Daoy (cell line): ENCODE results near the gene BRAF. TPM values are rescaled to one million over a fixed set of nuclear protein-coding genes. Genes with fewer than 3 reads are reported as not detected.
"Not testable (repeated sequence)": the region's sequence is repeated elsewhere in the genome, so short reads cannot be mapped to it uniquely, and the experiment has no call there.

Experiments
- DNase-seq: peaks from one replicate; pipeline ENCODE4 v3.0.0-alpha.2; 2015; ENCODE audit warnings: low read depth
- total RNA-seq: library from RNA; depleted of rRNA; stranded (reverse); fragments of >200 nt; shearing (Covaris generic); gene quantifications from 2 replicates; pipeline ENCODE4 v1.2.3, GENCODE V29; 2014

Gene BRAF
- total RNA-seq, 1 experiment from 2014 or later: 5.1 TPM

DNA sequence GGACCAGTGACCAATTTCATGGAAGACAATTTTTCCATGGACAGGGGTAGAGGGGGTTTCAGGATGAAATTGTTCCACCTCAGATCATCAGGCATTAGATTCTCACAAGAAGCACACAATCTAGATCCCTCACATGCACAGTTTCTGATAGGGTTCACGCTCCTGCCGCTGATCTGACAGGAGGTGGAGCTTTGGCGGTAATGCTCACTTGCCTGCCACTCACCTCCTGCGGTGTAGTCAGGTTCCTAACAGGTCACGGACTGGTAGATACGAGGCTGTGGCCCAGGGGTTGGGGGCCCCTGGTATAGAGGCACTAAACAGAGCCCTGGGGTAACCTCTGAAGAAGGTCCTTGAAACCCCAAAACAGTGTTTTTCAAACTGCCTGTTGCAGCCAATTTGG is 6.5 kb downstream of the BRAF start:
- DNase-seq: no peak

DNA sequence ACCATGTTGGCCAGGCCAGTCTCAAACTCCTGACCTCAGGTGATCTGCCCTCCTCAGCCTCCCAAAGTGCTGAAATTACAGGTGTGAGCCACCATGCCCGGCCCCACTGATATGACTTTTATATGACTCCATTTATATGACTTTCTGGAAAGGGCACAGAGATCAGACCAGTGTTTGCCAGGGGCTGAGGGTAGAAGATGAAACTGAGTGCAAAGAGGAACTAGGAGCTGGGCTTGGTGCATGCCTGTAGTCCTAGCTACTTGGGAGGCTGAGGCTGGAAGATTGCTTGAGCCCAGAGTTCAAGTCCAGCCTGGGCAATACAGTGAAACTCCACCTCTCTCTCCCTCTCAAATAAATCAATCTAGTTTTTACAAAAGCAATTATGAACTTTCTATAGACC is 7.5 kb downstream of the BRAF start:
- no peak for DNase-seq

DNA sequence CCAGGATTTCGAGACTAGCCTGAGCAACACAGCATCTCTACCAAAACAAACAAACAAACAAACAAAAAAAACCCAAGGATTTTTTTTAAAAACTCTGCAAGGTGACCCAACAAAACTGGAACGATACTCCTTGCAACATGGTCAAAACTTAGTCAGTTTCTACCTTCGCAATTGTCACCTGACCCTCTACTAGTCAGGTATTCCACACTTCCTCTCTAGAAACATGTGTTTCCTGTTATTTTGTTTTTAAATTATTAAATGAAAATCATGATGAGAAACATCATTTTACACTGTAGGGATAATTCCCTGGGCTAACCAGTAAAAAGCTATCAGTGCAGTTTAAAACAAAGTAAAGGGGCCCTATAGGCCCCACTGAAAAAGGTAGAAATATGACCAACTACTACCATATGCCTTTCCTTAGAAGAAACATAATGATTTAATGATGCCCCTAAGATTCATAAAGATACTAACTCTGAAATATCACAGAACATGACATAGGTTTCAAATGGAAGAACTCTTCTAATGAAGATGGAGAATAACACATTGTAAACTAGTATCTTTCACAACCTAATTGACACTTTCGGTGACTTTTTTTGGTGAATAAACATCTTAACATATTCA is 8.7 kb downstream of the BRAF start:
- no peak for DNase-seq

DNA sequence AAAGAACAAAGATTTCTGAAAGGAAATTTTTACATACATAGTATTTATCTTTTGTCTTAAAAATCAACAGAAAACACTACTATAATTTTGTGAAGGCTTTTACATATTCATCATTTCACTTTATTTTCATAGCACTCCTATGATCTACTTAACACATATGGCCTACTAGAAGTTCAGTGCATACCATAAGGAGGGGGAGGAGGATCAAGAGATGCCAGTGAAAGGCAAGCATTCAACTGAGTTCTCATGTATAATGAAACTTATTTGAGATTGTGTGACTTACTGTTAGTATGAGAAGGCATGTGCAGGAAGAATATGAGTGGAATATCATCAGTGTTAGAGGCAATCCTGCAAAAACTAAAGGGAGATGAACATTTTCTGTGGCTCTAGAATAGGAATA is 10.6 kb downstream of the BRAF start:
- no peak for DNase-seq

DNA sequence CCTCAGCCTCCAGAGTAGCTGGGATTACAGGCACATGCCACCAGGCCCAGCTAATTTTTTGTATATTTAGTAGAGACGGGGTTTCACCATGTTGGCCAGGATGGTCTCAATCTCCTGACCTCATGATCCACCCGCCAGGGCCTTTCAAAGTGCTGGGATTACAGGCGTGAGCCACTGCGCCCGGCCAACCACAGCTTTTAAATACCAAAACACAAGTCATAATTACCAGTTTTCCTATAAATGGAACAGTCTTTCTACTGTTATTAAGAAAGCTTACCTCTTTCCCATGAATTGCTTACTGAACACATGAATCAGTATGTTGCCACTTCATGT is 11.2 kb downstream of the BRAF start:
- DNase-seq: not testable (repeated sequence)

DNA sequence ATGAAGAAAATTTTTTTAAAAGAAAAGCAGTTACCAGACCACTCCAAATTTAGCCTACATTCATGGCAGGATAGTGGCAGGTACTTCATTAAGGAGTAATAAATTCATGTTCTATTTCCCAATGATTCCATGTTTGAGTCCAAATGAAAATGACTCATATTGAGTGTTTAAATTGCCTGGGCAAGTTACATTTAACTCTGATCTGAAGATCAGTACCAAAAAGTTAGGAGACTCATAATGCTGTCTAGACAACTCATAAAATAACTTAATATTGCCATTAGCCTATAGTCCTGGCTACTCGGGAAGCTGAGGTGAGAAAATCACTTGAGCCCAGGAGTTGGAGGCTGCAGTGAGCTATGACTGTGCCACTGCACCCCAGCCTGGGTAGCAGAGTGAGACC is 13.0 kb downstream of the BRAF start:
- no peak for DNase-seq

DNA sequence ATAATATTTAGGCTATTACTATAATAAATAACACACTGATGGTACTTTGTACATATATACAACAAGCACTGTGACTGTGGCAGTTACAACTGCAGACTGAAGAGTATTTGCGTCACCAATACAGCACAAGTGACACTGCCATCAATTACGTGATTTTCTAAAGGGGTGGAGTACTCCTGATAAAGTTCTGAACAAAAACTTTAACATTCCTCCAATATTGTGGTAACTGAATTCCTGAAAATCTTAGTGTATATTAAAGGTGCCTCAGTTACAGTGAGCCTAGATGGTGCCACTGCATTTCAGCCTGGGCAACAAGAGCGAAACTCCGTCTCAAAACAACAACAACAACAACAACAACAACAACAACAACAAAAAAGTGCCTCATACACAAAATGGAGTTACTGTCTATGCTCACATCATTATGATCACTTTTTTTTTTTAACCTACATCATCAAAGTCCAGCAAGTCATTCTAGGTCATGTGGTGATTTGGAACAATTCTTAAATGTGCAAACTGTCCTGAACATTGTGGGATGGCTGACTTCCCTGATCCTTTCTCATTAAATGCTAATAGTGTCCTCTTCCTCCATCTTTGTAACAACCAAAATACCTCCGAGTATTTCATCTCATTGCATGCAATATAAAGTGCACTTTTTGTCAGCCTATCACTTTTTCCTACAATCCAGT is 15.1 kb downstream of the BRAF start:
- no peak for DNase-seq

DNA sequence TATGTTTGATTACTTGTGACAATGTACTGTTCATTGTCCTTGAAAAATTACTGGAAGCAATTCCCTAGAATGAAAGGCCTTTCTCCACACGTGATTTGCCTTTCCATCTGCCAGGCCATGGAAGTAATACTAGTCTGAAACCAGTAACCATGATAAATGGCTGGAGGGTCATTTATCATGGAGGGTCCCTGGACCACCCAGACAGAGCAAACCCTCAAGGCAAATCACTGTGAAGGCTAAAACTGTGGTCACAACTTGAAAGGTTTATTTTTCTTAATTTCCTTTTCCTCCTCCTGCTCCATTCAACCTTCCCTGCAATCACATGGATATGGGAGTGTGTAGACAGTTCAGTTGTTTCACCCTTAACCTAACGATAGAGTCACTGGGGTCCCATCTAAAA is 16.4 kb downstream of the BRAF start:
- DNase-seq: no peak

DNA sequence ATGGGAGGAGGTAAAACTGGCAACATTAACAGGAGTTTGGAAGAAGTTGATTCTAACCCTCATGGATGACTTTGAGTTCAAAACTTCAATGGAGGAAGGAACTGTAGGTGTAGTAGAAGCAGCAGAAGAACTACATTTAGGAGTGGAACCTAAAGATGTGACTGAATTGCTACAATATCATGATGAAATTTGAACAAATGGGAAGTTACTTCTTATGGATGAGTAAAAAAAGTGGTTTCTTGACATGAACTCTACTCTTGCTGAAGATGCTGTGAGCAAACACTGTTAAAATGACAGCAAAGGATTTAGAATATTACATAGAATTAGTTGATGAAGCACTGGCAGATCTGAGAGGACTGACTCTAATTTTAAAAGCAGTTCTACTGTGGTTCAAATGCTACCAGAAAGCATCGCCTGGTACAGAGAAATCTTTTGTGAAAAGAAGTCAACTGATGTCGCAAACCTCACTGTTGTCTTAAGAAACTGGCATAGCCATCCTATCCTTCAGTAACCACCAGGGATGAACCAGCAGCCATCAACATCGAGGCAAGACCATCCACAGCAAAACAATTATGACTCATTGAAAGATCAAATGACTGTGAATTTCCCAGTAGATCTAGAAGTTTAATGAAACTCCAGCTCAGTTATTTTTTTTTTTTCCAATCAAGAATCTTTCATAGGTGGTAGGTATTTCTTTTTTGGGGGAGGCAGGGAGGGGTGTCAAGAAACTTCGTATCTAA is 20.8 kb downstream of the BRAF start:
- DNase-seq: peak; percentile 11

DNA sequence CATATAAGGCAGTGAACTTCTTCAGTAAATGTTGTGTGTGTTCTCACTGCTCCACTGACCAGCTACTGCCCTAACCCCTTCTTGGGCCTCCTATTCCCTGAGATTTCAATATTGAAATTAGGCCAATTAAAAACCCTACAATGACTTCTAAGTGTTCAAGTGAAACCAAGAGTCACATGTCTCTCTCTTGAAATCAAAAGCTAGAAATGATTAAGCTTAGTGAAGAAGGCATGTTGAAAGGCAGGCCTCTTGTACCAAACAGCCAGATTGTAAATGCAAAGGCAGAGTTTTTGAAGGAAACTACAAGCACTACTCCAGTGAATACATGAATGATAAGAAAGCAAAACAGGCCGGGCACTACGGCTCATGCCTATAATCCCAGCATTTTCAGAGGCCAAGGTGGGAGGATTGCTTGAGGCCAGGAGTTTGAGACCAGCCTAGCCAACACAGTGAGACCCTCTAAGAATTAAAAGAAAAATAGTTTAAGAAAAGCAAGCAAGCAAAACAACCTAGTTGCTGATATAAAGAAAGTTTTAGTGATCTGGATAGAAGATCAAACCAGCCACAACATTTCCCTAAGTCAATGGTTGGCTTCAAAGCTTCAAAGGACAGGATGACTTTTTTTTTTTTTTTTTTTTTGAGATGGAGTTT is 22.3 kb downstream of the BRAF start:
- no peak for DNase-seq

DNA sequence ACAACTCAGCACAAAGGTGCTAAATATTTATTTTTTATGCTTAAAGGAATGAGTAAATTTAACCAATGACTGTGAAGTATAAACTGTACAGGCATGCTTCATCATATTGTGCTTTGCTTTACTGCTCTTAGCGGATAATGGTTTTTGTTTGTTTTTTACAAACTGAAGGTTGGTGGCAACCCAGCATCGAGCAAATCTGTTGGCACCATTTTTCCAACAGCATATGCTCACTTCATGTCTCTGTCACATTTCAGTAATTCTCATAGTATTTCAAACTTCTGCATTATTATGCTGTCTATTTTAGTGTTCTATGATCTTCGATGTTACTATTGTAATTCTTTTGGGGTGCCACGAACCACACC is 22.8 kb downstream of the BRAF start:
- no peak for DNase-seq

DNA sequence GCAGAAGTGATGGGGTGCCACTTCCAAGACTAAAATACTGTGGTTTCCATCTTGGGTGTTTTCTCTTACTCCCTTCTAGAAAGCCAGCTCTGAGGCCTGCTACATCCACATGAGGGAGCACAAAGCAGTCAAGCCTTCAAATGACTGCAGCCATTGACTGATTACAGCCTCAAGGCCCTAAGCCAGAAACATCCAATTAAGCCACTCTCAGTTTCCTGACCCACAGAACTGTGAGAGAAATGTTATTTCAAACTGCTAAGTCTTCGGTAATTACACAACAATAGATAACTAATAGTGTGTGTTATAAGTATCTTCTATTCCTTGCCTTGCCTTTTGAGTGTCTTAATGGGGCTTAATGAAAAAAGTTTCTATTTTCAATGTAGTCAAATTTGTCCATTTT is 24.8 kb downstream of the BRAF start:
- no peak for DNase-seq

DNA sequence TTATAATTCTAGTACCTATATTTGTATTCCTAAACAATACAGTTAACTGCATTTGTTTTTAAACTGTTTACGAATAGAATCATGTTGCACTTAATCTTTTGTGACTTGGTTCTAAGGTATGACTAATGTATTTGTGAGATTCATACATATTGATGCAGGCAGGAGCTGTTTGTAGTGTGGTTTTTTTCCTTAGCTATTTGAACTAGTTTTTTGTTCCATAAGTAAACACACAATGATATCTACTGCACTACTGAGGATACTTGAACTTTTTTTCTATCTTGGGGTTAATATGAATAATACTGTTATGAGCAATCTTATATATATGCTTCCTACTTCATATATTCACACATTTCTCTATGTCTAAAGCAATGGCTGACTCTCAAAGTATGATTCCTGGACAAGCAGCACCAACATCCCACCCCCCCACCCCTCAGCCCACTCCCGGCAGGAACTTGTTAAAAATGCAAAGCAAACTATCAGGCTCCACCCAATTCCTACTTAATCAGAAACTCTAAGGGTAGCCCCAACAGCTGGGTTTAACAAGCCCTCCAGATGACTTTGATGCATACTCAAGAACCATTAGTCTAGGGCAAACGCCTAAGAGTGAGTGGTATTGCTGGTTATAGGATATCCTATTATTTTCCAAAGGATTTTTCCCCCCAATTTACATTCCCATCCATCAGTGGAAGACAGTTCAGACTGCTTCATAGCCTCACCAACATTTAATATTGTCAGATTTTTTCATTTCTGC is 25.8 kb downstream of the BRAF start:
- no peak for DNase-seq

DNA sequence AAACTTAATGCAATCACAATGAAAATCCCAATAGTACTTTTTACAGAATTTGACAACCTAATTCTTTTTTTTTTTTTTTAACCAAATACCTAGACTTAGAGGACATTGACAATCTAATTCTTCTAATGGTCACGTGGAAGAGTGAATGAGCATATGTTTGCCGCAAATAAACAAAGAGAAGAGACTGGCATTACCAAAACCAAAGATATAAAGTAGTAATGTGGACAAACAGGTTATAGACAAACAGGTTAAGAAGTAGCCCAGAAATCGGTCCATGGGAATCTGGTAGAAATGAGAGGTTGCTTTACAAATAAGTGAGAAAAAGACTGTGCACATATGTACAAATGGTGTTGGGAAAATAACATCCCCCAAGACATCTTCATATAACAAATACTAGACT is 27.7 kb downstream of the BRAF start:
- DNase-seq: no peak

DNA sequence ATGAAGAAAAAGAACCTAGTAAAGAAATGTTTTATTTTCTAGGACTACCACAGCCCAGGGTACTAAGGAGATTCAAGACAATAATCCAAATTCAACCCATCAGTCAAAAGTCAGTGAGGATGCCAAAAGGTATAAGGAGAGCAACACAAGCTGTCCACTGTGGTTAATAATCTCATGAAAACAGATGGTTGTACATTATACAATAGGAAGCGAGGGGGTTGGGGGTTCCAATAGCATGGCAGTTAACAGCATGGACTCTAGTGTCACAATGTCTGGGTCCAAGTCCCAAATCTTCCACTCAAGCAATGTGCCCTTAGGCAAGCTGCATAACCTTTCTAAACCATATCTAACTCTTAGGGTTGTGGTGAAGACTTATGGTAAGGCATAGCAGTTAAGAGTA is 35.1 kb downstream of the BRAF start:
- DNase-seq: no peak

DNA sequence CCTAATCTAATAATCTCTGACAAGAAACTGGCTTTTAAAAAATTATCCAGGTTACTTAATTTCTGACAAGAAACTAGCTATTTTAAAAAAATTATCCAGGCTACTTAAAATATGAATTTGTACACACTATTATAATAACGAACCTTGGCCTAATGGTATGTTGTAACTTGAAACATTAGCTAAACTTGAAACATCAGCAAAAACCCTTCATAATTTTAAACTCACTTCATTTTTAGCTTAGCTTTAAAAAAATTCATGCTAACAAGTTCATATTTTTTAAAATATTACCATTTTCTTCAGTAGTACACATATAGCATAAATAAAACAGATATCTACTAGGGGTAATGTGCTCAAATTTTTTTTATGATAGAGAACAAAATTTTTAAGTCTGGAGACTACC is 35.6 kb downstream of the BRAF start:
- no peak for DNase-seq

DNA sequence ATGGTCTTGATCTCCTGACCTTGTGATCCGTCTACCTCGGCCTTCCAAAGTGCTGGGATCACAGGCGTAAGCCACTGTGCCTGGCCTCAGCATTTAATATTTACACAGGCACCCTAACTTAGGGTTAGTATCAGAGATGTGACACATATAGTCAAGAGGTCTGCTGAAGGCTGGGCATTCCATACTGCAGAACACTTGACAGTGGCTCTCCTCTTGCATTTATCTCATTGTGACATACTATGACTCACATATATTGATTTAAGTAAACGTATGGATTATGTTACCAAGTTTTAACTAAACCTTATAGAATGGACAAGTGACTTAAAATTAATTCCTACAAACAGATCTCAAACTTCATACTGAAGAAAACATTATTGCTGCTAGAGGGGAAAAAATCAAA is 36.6 kb downstream of the BRAF start:
- DNase-seq: no peak

DNA sequence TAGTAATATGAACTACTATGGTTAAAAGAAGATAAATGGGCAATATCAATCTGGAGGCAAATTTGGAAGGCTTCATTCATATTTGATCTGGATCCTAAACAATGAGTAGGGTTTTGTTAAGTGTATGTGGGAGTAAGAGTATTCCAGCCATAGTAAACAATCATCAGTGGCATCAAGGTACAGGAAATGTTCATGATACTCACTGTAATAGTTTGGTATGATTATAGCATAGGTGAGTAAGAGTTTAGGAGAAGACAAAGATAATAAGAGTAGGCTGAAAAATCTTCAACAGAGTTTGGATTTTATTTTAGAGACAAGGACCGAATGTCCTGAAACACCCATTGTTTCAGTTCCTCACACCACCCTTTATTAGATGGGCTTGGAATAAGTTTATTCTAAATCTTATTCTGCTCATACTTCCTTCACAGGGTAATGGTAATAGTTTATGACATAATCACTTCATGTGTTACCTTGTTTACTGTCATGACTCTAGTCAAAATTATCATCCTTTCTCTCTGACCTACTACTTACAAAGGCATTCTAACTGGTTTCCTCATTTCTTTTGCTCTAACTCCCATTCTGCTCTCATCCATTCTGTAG is 38.9 kb downstream of the BRAF start:
- no peak for DNase-seq

DNA sequence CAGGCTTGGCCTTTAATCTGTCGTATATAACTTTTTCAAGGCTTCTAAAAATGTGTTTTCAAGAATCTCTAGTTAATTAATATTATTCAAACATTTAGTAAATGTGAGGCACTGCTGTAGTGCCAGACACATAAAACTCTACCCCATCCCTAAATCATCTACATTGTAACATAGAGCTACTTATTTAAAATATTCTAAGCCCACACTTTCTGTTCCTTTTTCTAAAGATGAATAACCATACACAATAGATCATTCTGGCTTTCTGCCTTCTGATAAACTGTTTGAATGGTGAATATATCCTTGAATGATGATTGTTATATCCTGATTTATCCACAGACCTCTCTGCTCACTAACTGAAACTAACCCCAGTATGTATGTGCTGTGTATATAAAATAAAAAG is 41.4 kb downstream of the BRAF start:
- no peak for DNase-seq

DNA sequence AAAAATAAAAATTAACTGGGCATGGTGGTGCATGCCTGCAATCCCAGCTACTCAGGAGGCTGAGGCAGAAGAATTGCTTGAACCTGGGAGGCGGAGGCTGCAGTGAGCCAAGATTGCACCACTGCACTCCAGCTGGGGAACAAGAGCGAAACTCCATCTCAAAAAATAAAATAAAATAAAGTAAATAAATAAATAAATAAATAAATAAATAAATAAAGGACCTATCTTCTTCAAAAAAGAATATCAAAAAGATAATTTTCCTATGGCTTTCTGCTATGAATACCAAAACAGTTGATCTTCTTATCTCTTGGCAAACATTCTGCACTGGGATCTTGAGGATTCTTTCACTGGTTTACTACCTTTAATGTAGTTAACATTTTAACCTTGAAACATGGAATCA is 41.9 kb downstream of the BRAF start:
- DNase-seq: not testable (repeated sequence)

DNA sequence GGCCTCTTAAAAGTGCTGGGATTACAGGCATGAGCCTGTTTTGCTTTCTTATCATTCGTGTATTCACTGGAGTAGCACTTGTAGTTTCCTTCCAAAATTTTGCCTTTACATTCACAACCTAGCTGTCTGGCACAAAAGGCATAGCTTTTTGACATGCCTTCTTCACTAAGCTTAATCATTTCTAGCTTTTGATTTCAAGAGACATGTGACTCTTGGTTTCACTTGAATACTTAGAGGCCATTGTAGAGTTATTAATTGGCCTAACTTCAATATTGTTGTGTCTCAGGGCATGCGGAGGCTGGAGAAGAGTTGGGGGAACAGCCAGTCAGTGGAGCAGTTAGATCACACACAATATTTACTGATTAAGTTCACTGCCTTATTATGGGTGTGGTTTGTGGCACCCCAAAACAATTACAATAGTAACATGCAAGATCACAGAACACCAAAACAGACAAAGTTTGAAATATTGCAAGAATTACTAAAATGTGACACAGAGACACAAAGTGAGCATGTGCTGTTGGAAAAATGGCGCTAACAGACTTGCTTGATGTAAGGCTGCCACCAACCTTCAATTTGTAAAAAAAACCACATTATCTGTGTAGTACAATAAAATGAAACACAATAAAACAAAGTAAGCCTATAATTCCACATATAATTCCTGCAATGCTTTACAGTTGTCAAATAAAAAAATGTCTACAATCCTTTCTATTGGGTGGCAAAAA is 43.1 kb downstream of the BRAF start:
- no peak for DNase-seq
